K562 (cell line): ENCODE measurements around the gene CAPN13. TPM values are rescaled to one million over a fixed set of nuclear protein-coding genes. Genes with fewer than 3 reads are reported as not detected.

ENCODE experiments used
- ATAC-seq: fragments of 200-7000 bp; cut with Tn5 transposase; 3 replicates; pipeline ENCODE4 v1.9.1; 2020; ENCODE audit warnings: moderate library complexity
- BruUV-seq: library from RNA; stranded (reverse); fragments of 400-500 nt; replicated peaks from 2 replicates; lab custom pipeline; 2021; lab: Mats Ljungman, UMichigan
- CTCF ChIA-PET: fragments of 300-600 bp; formaldehyde crosslinking; extraction: SDS; loops from one replicate; lab custom pipeline; 2021; ENCODE audit warnings: low intra/inter-chr PET ratio; lab: Yijun Ruan, JAX
- POLR2A ChIA-PET: fragments of 300-600, 350-650 bp; sonication (Branson Sonifier 250); formaldehyde crosslinking; extraction: SDS; loops from one replicate; lab custom pipeline; 2021; ENCODE audit warnings: antibody characterized with exemption, inconsistent platforms; lab: Yijun Ruan, JAX
- DNase-seq, 4 experiments: peaks; one replicate each; pipeline versions ENCODE4 v3.0.0 to v3.0.0-alpha.2; 2011 to 2018; ENCODE audit warnings: low spot score in 3 of 4, mixed read lengths in 3 of 4; ENCODE audit errors: extremely low read depth in 1 of 4
- FAIRE-seq: peaks from 2 replicates; lab custom pipeline; 2011; peaks lifted over from hg19 to GRCh38; lab: Jason Lieb, UNC
- H2AFZ ChIP-seq: 2 replicates; pipeline ENCODE4 v1.6.0; 2011; ENCODE audit warnings: low read depth, low read length, control low read depth, inconsistent platforms
- H3K27ac ChIP-seq: fragments of 200-600 bp; 3 replicates; pipeline ENCODE4 v1.8.0; 2011; ENCODE audit warnings: low read depth, mild to moderate bottlenecking, control low read depth, inconsistent platforms, low read length, moderate library complexity, mixed read lengths; ENCODE audit errors: extremely low read depth
- H3K27me3 ChIP-seq, 2 experiments: fragments of 300-600 bp in 1 of 2; 2 replicates in 1 of 2; 3 replicates in 1 of 2; pipeline versions ENCODE4 v1.6.0 to v1.8.0; 2011; ENCODE audit warnings: inconsistent platforms in 2 of 2, low read length in 2 of 2, mild to moderate bottlenecking in 1 of 2, mixed read lengths in 1 of 2, moderate library complexity in 1 of 2; ENCODE audit not compliant: control insufficient read depth in 2 of 2, insufficient read depth in 2 of 2
- H3K36me3 ChIP-seq: fragments of 300-600 bp; 3 replicates; pipeline ENCODE4 v1.8.0; 2011; ENCODE audit warnings: mild to moderate bottlenecking, low read length, inconsistent platforms; ENCODE audit not compliant: control insufficient read depth, insufficient read depth
- H3K4me1 ChIP-seq, 2 experiments: fragments of 200-600 bp in 1 of 2; replicated peaks in 1 of 2; 2 replicates in 1 of 2; 3 replicates in 1 of 2; pipeline versions ENCODE4 v1.5.1 to v1.8.0; 2011; ENCODE audit warnings: inconsistent platforms in 2 of 2, low read length in 2 of 2, mild to moderate bottlenecking in 1 of 2, mixed read lengths in 1 of 2, moderate library complexity in 1 of 2; ENCODE audit not compliant: control insufficient read depth in 2 of 2, insufficient read depth in 2 of 2
- H3K4me2 ChIP-seq: 2 replicates; pipeline ENCODE4 v1.6.1; 2011; ENCODE audit warnings: low read length, control low read depth, inconsistent platforms, mixed read lengths; ENCODE audit not compliant: insufficient read depth
- H3K4me3 ChIP-seq: fragments of 200-600 bp; sonication (generic), shearing (Covaris generic); 2 replicates; pipeline ENCODE4 v1.5.1; 2016; ENCODE audit warnings: control low read depth, inconsistent platforms
- H3K79me2 ChIP-seq: fragments of 200-600 bp; 3 replicates; pipeline ENCODE4 v1.8.0; 2011; ENCODE audit warnings: low read length, inconsistent platforms; ENCODE audit not compliant: control insufficient read depth, insufficient read depth
- H3K9ac ChIP-seq, 2 experiments: 2 replicates each; pipeline versions ENCODE4 v1.6.0 to v1.6.1; 2011; ENCODE audit warnings: low read depth in 2 of 2, low read length in 2 of 2, control low read depth in 1 of 2, inconsistent platforms in 1 of 2, mild to moderate bottlenecking in 1 of 2, mixed read lengths in 1 of 2; ENCODE audit not compliant: insufficient read depth in 1 of 2
- H3K9me1 ChIP-seq: one replicate; pipeline ENCODE4 v1.6.0; 2011; ENCODE audit warnings: inconsistent platforms, mild to moderate bottlenecking, low read length, moderate library complexity; ENCODE audit not compliant: control insufficient read depth, insufficient read depth
- H3K9me3 ChIP-seq: replicated peaks from 2 replicates; pipeline ENCODE4 v1.5.1; 2011; ENCODE audit warnings: low read depth, low read length, inconsistent platforms; ENCODE audit not compliant: control insufficient read depth, insufficient read depth
- H4K20me1 ChIP-seq: replicated peaks from 2 replicates; pipeline ENCODE4 v1.6.1; 2011; ENCODE audit warnings: low read length, inconsistent platforms, mixed read lengths; ENCODE audit not compliant: control insufficient read depth, insufficient read depth
- HNRNPH1 ChIP-seq: fragments of 200-400 bp; formaldehyde crosslinking; optimal IDR thresholded peaks from 2 replicates; pipeline ENCODE3; 2017; ENCODE audit warnings: low read depth, mild to moderate bottlenecking, low read length, moderate library complexity
- HNRNPK ChIP-seq: fragments of 200-400 bp; formaldehyde crosslinking; IDR thresholded peaks from one replicate; pipeline ENCODE4 v1.6.1; 2018; ENCODE audit warnings: mild to moderate bottlenecking, low read depth, low read length; ENCODE audit not compliant: poor library complexity, severe bottlenecking
- IFI16 ChIP-seq: fragments of 250-450 bp; sonication (Bioruptor Pico); IDR thresholded peaks from 2 replicates; pipeline ENCODE4 v2.1.2; 2022; ENCODE audit warnings: mild to moderate bottlenecking, inconsistent platforms
- MCM5 ChIP-seq: fragments of 450-650 bp; IDR thresholded peaks from 2 replicates; pipeline ENCODE4 v1.6.1; 2016; ENCODE audit warnings: low read depth
- MTA3 ChIP-seq: fragments of 450-650 bp; formaldehyde crosslinking; IDR thresholded peaks from 2 replicates; pipeline ENCODE4 v1.6.1; 2017; ENCODE audit warnings: mild to moderate bottlenecking, borderline replicate concordance
- PHF21A ChIP-seq: fragments of 450-650 bp; IDR thresholded peaks from 2 replicates; pipeline ENCODE4 v1.6.1; 2017; ENCODE audit warnings: low read depth, borderline replicate concordance
- TRIM28 ChIP-seq: fragments of 450-650 bp; IDR thresholded peaks from 2 replicates; pipeline ENCODE4 v1.6.1; 2017
- ZNF224 ChIP-seq: sonication (generic); formaldehyde crosslinking; IDR thresholded peaks from 2 replicates; pipeline ENCODE4 v1.8.0; 2022; ENCODE audit warnings: mild to moderate bottlenecking, missing genetic modification reagents
- ZNF444 ChIP-seq: fragments of 250-450 bp; sonication (Bioruptor Pico); IDR thresholded peaks from 2 replicates; pipeline ENCODE4 v1.4.0; 2020; ENCODE audit warnings: mild to moderate bottlenecking, moderate library complexity
- ZNF780A ChIP-seq: fragments of 250-450 bp; sonication (Bioruptor Pico); IDR thresholded peaks from 2 replicates; pipeline ENCODE4 v1.5.0; 2021; ENCODE audit warnings: mild to moderate bottlenecking
- WGBS: fragments of 100-300 bp; shearing (Covaris generic); methylation state at CpG from one replicate; pipeline ENCODE4 v1.1.6; 2016; ENCODE audit warnings: low coverage, mixed read lengths; ENCODE audit not compliant: insufficient coverage; ENCODE audit errors: missing lambda C conversion rate; 5-methylcytosine and 5-hydroxymethylcytosine counted together
- in situ Hi-C: fragments of 300-500 bp; cut with MboI; formaldehyde crosslinking; loops from 4 replicates; pipeline ENCODE4 v1.15.0; 2018; ENCODE audit warnings: inconsistent platforms, mixed read lengths
- intact Hi-C: fragments of 100-400 bp; cut with micrococcal nuclease; formaldehyde crosslinking; loops from 2 replicates; pipeline ENCODE4 v1.14.2; 2022
- polyA plus RNA-seq, 8 experiments: library from polyadenylated mRNA; depleted of rRNA in 4 of 8; stranded (reverse) in 5 of 8; unstranded in 3 of 8; fragments of >200 nt; fragmentation: Nextera tagmentation in 2 of 8; fragmentation: Illumina TruSeq in 1 of 8; extraction: Ambion mirVana in 2 of 8; extraction: Trizol in 1 of 8; gene quantifications; 2 replicates each; pipeline versions ENCODE4 v1.2.1 to v1.2.3, GENCODE V29; 2011 to 2014; ENCODE audit warnings: inconsistent platforms in 1 of 8, missing spikeins in 1 of 8
- total RNA-seq, 7 experiments: library from RNA; depleted of rRNA in 6 of 7; stranded (reverse); fragments of >200 nt in 6 of 7; fragmentation: Illumina TruSeq in 2 of 7; extraction: Trizol in 2 of 7; gene quantifications; 2 replicates each; pipeline versions ENCODE4 v1.2.1 to v1.2.3, GENCODE V29; 2011 to 2021; ENCODE audit warnings: low replicate concordance in 1 of 7
- TF ChIP-seq, protein P1 (sequence below): sonication (generic); formaldehyde crosslinking; IDR thresholded peaks from 2 replicates; pipeline ENCODE4 v1.8.0; 2022; ENCODE audit warnings: missing genetic modification reagents, mild to moderate bottlenecking, borderline replicate concordance
- TF ChIP-seq, protein P2 (sequence below), 2 experiments: IDR thresholded peaks in 1 of 2; conservative IDR thresholded peaks in 1 of 2; 2 replicates each; pipeline ENCODE4 v1.6.1; 2016; ENCODE audit warnings: low read depth in 2 of 2, mild to moderate bottlenecking in 1 of 2, missing compliant biosample characterization in 1 of 2, missing genetic modification characterization in 1 of 2, moderate library complexity in 1 of 2
- TF ChIP-seq, protein P3 (sequence below): fragments of 450-650 bp; formaldehyde crosslinking; IDR thresholded peaks from 2 replicates; pipeline ENCODE4 v1.4.0; 2020; ENCODE audit warnings: mild to moderate bottlenecking, moderate library complexity
- TF ChIP-seq, protein P4 (sequence below): fragments of 250-450 bp; sonication (Bioruptor Pico); IDR thresholded peaks from 2 replicates; pipeline ENCODE4 v1.9.0; 2021; ENCODE audit warnings: mild to moderate bottlenecking, inconsistent platforms

The CAPN13 gene
- total and polyA plus RNA-seq, 9 of the 15 experiments (the other 6 are each of a cell fraction or from before 2014, with no cell fraction given), result not detected

DNA sequence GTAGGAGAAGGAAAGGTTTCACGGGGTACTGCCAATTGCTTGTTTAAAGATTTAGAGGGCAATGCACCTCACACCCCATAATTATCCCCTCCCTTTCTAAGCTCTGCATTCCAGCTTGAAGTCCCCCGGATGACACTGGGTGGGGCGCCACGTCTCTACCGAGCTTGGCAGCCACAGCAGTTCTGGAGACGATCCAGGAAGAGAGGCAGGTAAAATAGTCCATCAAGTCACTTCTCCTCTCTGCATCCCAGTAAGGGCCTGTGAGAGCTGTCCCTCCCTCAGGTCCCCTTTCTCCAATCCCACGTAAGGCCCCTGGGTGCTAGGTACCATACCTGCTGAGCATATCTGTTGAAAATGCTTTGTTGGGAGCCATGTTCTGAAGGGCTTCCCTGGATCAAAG lies 65.7 kb downstream of the CAPN13 start:
- no peak overlapping the region for H2AFZ ChIP-seq
- no peak for FAIRE-seq
- BruUV-seq, result no TSS peak
- H3K4me2 ChIP-seq, result no peak overlapping the region
- no peaks in the 10 kb centered on the region for H3K4me1 ChIP-seq
- WGBS, result 2% methylated on average over 6 of the region's 7 CpGs
- H4K20me1 ChIP-seq, result no peaks in the 10 kb centered on the region
- no peaks in the 10 kb centered on the region for H3K36me3 ChIP-seq
- no peaks in the 10 kb centered on the region for H3K9me1 ChIP-seq
- H3K79me2 ChIP-seq, result no peaks in the 10 kb centered on the region
- in situ Hi-C loops (no loop called here), intact Hi-C loops (no loop called here)
- DNase-seq, result no peak
- peaks cover 10 to 55% of the 10 kb centered on the region in 2 experiments; a peak in 2 of 5 replicates for H3K27me3 ChIP-seq
- no peak overlapping the region for H3K4me3 ChIP-seq
- no peak overlapping the region for H3K9ac ChIP-seq
- ChIA-PET CTCF (no interaction called here), POLR2A (interaction anchor here (1.4 kb wide), 1 partner anchor 9 kb away, joined by 4 read pairs; no protein-coding TSS in a partner anchor)
- H3K9me3 ChIP-seq, result no peaks in the 10 kb centered on the region
- no peak overlapping the region for H3K27ac ChIP-seq
- ATAC-seq, result no peak
- TF ChIP-seq, protein P1, sequence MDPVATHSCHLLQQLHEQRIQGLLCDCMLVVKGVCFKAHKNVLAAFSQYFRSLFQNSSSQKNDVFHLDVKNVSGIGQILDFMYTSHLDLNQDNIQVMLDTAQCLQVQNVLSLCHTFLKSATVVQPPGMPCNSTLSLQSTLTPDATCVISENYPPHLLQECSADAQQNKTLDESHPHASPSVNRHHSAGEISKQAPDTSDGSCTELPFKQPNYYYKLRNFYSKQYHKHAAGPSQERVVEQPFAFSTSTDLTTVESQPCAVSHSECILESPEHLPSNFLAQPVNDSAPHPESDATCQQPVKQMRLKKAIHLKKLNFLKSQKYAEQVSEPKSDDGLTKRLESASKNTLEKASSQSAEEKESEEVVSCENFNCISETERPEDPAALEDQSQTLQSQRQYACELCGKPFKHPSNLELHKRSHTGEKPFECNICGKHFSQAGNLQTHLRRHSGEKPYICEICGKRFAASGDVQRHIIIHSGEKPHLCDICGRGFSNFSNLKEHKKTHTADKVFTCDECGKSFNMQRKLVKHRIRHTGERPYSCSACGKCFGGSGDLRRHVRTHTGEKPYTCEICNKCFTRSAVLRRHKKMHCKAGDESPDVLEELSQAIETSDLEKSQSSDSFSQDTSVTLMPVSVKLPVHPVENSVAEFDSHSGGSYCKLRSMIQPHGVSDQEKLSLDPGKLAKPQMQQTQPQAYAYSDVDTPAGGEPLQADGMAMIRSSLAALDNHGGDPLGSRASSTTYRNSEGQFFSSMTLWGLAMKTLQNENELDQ, result no peak
- TF ChIP-seq, protein P2, sequence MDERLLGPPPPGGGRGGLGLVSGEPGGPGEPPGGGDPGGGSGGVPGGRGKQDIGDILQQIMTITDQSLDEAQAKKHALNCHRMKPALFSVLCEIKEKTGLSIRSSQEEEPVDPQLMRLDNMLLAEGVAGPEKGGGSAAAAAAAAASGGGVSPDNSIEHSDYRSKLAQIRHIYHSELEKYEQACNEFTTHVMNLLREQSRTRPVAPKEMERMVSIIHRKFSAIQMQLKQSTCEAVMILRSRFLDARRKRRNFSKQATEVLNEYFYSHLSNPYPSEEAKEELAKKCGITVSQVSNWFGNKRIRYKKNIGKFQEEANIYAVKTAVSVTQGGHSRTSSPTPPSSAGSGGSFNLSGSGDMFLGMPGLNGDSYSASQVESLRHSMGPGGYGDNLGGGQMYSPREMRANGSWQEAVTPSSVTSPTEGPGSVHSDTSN (CRISPR knock-in tag; IDR thresholded peaks at IDR 0.05; ENCODE audit: low read depth), result no peak
- TF ChIP-seq, protein P2 (tag; conservative IDR thresholded peaks at IDR 0.05; ENCODE audit: low read depth), result no peak
- TF ChIP-seq, protein P3, sequence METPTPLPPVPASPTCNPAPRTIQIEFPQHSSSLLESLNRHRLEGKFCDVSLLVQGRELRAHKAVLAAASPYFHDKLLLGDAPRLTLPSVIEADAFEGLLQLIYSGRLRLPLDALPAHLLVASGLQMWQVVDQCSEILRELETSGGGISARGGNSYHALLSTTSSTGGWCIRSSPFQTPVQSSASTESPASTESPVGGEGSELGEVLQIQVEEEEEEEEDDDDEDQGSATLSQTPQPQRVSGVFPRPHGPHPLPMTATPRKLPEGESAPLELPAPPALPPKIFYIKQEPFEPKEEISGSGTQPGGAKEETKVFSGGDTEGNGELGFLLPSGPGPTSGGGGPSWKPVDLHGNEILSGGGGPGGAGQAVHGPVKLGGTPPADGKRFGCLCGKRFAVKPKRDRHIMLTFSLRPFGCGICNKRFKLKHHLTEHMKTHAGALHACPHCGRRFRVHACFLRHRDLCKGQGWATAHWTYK (CRISPR knock-in tag), result no peak
- TF ChIP-seq TRIM28, result no peak
- no peak for TF ChIP-seq MCM5
- no peak for TF ChIP-seq HNRNPK
- no peak for TF ChIP-seq MTA3
- no peak for TF ChIP-seq PHF21A
- TF ChIP-seq, protein P4, sequence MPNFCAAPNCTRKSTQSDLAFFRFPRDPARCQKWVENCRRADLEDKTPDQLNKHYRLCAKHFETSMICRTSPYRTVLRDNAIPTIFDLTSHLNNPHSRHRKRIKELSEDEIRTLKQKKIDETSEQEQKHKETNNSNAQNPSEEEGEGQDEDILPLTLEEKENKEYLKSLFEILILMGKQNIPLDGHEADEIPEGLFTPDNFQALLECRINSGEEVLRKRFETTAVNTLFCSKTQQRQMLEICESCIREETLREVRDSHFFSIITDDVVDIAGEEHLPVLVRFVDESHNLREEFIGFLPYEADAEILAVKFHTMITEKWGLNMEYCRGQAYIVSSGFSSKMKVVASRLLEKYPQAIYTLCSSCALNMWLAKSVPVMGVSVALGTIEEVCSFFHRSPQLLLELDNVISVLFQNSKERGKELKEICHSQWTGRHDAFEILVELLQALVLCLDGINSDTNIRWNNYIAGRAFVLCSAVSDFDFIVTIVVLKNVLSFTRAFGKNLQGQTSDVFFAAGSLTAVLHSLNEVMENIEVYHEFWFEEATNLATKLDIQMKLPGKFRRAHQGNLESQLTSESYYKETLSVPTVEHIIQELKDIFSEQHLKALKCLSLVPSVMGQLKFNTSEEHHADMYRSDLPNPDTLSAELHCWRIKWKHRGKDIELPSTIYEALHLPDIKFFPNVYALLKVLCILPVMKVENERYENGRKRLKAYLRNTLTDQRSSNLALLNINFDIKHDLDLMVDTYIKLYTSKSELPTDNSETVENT (CRISPR knock-in tag), result no peak
- no peak for TF ChIP-seq IFI16
- no peak for TF ChIP-seq ZNF224 (CRISPR knock-in tag)
- TF ChIP-seq ZNF444 (CRISPR knock-in tag), result no peak
- no peak for TF ChIP-seq ZNF780A (CRISPR knock-in tag)
- TF ChIP-seq HNRNPH1, result no peak
